ENCODE results near the gene SH3D21.

Gene SH3D21

GRCh38 chr1:36359383-36359782, 53.2 kb downstream of the SH3D21 start:
- TF ChIP-seq, protein P1, sequence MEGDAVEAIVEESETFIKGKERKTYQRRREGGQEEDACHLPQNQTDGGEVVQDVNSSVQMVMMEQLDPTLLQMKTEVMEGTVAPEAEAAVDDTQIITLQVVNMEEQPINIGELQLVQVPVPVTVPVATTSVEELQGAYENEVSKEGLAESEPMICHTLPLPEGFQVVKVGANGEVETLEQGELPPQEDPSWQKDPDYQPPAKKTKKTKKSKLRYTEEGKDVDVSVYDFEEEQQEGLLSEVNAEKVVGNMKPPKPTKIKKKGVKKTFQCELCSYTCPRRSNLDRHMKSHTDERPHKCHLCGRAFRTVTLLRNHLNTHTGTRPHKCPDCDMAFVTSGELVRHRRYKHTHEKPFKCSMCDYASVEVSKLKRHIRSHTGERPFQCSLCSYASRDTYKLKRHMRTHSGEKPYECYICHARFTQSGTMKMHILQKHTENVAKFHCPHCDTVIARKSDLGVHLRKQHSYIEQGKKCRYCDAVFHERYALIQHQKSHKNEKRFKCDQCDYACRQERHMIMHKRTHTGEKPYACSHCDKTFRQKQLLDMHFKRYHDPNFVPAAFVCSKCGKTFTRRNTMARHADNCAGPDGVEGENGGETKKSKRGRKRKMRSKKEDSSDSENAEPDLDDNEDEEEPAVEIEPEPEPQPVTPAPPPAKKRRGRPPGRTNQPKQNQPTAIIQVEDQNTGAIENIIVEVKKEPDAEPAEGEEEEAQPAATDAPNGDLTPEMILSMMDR (IDR thresholded peaks at IDR 0.05; ENCODE audit: extremely low read depth, missing control alignments): no peak
- no peak for DNase-seq (ENCODE audit: low spot score)

DNA sequence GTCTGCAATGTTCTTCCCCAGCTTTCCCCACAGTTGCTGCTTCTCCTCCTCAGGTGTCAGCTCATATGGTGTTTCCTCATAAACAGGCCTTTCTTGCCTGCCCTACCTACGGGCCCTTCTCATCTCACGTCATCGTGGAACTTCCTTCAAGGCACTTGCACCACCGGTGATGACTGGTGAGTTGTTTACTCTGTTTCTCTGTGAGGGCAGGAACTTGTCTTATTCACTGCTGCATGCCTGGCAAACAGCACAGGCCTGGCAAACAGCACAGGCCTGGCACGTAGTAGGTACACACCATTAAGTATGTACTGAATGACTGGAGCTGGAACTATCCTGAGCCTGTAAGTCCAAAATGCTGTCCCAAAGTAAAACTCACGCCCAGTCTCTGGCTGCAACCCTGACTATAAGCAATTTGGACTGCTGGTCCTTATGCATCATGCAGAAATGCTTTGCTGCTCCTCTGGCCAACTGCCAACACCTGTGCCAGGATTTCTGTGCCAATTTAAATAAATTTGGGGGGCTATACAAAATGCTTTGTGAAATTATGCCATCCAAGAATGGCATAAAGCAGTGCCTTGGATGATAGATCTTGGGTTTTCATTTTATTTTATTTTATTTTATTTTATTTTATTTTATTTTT, 53.9 kb downstream of the SH3D21 start:
- no peak for DNase-seq (ENCODE audit: low spot score)
- TF ChIP-seq, protein P1 (IDR thresholded peaks at IDR 0.05; ENCODE audit: extremely low read depth, missing control alignments): no peak

DNA sequence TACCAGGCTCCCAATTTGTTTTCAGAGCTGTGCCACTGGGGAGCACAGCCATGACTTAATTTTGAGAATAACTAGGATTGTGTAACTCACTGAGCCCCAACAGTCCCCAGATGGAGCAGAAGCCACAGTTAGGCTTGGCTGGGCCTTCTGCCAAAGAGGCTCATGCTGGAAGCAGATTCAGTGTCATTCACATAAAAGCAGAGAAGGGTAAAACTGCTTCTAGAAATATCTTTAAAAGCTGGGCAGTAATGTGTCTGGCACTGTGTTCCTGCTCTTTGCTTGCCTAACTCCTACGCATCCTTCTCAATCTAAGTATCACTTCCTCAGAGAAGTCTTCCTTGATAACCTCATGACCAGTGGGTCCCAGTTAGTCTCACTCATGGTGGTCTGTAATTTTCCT, 59.2 kb downstream of the SH3D21 start:
- DNase-seq (ENCODE audit: low spot score): no peak
- TF ChIP-seq, protein P1 (IDR thresholded peaks at IDR 0.05; ENCODE audit: extremely low read depth, missing control alignments): no peak

DNA sequence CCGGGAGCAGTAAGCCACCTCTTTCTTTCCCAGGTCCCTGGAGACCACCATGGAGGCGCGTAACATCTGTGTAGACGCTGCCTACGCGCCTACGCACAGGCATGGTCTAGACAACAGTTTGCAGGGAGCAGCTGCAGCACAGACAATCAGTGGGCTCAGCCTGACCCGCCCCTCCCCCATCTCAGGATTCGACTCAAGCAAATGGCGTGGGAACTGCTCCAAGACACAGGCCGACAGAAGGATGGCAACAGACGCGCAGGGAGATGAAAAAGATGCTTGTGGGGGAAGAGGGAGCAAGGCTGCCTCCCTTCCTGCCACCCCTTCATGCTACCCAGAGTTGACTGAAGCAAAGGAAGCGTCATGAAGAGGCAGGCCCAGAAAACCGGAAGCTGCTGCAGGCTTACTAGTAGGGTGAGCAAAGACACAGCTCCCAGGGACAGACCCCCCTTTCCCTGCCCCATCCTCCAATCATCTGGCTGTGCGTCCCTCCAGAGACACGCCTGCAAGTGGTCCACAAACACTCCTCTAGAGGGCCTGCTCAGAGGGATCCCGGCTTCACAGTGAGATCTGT, 60.0 kb downstream of the SH3D21 start:
- TF ChIP-seq, protein P1 (IDR thresholded peaks at IDR 0.05; ENCODE audit: extremely low read depth, missing control alignments): no peak
- no peak for DNase-seq (ENCODE audit: low spot score)

DNA sequence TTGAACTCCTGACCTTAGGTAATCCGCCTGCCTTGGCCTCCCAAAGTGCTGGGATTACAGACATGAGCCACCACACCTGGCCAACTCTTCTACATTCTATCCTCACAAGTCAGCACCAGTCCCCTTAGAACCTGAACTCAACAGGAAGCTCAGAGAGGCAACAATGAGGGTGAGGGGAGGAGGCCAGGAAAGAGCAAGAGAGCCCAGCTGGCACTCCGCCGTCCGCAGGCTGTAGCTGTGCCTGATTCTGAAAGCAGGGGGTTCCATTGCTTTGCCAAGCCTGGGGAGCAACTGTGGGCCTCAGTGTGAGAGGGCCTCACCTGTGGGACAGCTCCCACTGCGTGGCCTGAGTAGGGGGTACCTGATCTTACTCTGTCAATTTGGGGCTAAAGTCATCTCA, 60.9 kb downstream of the SH3D21 start:
- TF ChIP-seq, protein P1 (IDR thresholded peaks at IDR 0.05; ENCODE audit: extremely low read depth, missing control alignments): no peak
- no peak for DNase-seq (ENCODE audit: low spot score)

DNA sequence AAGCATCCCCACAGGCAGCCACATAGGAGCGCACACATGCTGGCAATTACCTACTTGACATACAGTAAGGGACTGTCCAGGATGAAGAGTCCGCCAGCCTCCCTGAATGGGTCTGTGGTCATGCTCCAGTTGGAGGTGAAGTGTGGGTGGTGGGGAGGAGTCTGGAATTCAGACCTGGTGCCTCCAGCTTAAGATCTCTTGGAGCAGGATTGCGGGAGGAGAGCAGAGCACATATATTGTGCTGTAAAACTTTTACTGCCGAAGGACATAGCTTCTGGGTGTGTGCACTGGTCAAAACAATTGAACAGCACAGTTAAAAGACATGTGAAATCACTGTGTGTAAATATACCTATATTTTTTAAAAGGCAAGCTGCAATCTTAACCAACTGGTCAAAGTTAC, 61.6 kb downstream of the SH3D21 start:
- TF ChIP-seq, protein P1 (IDR thresholded peaks at IDR 0.05; ENCODE audit: extremely low read depth, missing control alignments): no peak
- no peak for DNase-seq (ENCODE audit: low spot score)

- peak; percentile 80 for DNase-seq (ENCODE audit: low spot score)
- TF ChIP-seq, protein P1 (IDR thresholded peaks at IDR 0.05; ENCODE audit: extremely low read depth, missing control alignments): peak; percentile 80
Observed at GRCh38 chr1:36369061-36369861, 63.1 kb downstream of the SH3D21 start.
